Measurements from ENCODE around the gene CTIF.

- TF ChIP-seq CTCF (IDR thresholded peaks at IDR 0.05; ENCODE audit: poor library complexity) (no peak), EZH2 (IDR thresholded peaks at IDR 0.05; ENCODE audit: borderline replicate concordance) (no peak), EZH2phosphoT487 (IDR thresholded peaks at IDR 0.05; ENCODE audit: low read depth, severe bottlenecking, unreplicated experiment) (no peak)
These were observed 134.6 kb downstream of the CTIF start for GRCh38 chr18:48673456-48673852.

Measured in hepatocyte (in vitro differentiated cells).